ENCODE results near the gene METTL23.
A peak's percentile ranks its signal among the peaks of the same experiment; 100 is the strongest.
"Not testable (repeated sequence)": the region's sequence is repeated elsewhere in the genome, so short reads cannot be mapped to it uniquely, and the experiment has no call there.

METTL23 gene

DNA sequence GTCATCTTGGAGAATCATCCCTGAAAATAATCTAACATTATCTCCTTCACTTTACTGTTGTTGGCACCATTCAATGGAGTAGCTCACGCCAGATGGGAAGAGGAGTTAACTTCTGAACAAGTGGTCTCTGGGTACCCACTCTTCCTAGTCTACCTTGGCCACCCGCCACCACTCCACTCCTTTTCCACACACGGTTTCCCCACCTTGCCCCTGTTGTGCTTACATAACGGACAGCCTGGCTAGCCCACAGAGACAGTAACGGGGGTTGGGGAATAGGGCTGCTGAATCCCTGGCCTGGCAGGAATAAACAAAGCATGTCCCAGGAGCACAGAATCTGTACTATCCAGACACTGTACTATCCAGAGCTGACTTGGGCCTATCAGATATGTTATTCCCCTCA, 12.3 kb upstream of the METTL23 start:
- DNase-seq, result no peak

DNA sequence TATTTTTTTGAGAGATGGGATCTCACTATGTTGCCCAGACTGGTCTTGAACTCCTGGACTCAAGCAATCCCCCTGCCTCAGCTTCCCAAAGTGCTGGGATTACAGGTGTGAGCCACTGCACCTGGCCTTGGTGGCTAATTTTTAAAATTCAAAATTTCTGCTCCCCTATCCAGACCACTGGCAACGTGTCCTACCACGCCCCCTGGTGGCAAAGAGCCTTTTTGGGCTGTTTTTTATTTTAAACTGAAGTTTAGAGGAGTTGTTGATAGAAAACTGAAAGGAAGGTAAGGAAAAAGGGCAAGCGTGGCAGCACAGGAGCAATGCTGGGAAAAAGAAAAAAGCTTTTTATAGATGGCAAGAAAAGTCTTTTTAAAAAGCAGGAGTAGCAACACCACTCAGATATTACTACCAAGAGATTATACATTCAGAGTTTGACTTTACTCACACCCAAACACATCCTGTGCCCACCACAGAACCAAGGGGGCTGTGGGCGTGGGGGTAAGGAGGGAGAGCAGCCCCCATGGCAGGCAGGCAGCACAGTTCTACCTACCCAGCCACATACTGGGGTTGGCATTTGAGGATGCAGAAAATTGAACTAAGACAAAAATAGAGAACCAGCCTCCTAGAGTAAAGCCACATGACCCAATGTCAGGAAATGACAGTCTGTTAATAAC, 11.7 kb upstream of the METTL23 start:
- DNase-seq, result no peak

- DNase-seq, result no peak
These were observed 11.2 kb upstream of the METTL23 start for GRCh38 chr17:76715496-76715830.

- DNase-seq, result no peak
These were observed 10.3 kb upstream of the METTL23 start for GRCh38 chr17:76716146-76716838.

DNA sequence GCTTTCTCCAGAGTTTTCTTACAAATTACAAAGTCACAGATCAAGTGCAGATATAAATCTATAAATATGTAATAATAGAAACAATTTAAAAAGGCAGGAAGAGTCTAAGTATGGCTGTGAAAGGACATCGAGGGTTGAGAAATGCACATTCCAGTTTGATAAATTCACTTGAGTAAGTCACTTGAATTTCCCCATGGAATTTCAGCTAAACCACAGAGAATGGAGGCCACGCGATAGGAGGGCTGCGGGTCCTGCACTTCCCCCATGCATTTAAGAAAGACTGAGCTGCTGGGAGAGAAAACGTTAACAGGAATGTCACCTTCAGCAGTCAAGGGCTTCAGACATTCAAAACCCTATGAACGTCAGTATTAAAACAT, 9.8 kb upstream of the METTL23 start:
- no peak for DNase-seq

DNA sequence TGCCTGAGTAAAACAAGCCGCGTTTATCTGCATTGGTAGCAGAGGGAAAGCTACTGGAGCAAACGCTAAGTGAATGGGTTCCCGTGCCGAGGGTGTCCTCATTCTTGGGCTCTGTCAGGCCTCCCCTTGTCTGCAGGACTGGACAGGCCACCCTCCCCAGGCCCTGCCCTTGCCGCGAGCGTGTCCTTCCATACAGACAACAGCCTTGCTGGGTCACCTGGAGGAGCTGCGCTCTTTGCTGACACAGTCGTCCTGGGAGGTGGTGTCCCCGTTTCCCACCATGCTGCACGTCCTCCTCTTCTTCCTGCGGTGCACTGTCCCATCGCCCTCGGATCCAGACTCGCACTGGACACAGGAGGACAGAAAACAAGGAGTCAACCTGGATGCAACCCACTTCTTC, 8.1 kb upstream of the METTL23 start:
- DNase-seq, result no peak

DNA sequence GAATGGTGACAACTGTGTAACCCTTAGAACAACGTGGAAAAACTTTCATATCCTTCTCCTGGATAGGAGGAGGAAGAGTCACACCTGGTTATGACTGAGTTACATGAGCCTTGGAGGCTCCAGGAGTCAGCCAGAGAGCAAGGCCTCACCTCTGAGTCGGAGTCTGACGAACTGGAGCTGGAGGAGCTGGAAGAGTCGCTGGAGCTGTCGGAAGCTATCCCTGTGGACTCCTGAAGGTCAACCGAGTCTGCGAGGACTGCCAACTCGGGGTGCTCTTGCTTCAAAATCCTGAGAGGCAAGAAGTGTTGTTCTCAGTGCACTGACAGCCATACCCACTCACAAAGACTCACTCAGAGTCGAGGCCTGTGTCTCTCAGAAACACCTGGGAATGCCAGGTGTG, 6.4 kb upstream of the METTL23 start:
- no peak for DNase-seq

DNA sequence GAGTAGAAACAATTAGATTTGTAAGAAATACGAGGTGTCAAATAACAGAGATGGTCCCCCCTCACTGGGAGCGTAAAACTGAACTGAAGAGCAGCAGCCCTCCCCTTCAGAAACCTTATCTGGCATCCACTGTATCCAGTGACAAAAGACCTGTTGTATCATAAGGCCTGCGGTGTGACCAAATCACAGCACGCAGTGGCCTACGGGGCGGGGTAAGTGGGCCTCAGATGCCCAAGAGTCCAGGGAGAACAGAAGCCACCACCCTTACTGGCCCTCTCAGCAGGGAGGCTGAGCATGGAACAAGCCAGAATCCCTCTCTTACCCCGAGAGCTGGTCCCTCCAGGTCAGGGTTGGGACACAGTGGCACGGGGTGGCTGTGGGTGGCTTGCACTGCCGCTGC, 5.7 kb upstream of the METTL23 start:
- DNase-seq, result no peak

DNA sequence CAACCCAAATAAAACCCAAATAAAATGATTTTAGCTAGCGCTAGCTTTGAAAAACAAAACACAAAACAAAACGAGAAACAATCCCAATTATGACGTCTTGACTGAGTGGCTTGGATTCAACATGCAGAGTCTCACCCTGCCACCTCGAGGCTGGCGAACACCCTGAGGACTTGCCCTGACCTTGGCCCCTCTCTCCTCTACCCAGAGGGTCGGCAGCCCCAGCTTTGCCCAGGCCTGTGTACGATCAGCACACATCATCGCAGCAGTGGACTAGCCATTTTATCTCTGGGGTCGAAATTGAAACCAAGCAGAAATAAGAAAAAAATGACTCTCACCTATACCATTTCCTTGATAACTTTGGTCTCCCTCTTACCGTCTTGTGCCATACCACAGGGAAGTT, 5.2 kb upstream of the METTL23 start:
- DNase-seq, result no peak

DNA sequence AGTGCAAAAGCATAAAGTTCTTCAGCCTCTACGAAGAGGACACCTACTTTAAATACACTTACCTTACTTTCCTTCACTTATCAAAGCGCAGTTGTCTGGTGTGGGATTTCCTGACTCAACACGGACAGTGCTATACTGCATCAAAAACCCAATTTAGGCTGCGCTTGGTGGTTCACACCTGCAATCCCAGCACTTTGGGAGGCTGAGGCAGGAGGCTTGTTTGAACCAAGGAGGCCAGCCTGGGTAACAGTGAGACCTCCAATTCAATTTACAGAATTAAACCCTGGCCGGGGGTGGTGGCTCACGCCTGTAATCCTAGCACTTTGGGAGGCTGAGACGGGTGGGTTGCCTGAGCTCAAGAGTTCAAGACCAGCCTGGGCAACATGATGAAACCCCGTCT, 4.4 kb upstream of the METTL23 start:
- no peak for DNase-seq

DNA sequence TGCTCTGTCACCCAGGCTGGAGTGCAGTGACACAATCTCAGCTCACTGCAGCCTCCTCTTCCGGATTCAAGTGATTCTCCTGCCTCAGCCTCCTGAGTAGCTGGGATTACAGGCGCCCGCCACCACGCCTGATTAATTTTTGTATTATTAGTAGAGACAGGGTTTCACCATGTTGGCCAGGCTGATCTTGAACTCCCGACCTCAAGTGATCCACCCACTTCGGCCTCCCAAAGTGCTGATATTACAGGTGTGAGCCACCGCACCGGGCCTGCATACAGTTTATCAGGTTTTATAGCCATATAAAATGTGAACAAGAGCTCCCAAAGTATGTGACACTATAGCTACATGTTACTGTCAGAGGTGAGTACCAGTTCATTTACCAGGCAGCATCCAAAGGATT, 3.7 kb upstream of the METTL23 start:
- DNase-seq, result not testable (repeated sequence)

DNA sequence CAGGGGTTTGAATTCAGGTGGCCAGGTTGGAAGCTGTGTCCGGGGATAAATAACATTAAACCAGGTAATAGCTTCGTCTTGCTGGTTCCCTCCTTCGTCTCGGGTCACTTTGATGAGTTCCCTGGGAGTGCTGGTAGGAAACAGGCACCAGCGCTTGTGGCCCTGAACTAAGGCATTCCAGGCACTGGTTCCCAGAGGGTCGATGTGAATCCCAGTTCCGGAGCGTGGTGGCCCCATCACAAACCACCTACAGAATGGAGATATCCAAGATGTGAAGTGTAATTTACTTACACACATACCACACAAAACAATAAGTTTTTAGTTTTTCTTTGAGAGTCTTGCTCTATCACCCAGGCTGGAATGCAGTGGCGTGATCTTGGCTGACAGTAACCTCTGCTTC, 2.8 kb upstream of the METTL23 start:
- DNase-seq, result no peak

GRCh38 chr17:76725580-76726230, 934 bp upstream of the METTL23 start:
- no peak for DNase-seq

DNA sequence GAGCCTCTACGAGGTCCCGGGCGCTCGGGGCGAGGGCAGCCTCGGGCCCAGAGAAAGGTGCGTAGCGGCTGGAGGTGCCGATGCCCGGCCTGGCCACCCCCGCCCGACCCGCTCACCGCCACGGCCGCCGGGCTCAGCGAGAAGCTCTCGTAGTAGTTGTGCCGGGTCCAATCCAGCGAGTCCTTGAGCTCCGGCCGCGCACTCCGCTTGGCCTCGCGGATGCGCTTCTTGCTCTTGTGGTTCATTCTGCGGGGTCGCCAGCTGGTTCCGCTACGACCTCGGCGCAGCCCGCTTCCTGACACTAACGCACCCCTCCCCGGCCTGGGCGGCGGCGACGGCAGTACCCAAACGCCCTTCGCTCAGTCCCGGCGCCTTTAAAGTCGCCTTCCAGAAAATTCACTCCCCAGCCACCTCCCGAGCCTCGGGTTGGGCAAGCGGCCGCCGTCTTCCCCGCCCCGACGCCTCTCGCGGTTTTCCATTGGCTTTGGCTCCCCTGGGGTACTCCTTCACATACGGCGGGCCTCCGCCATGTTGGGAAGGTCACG, 336 bp upstream of the METTL23 start, which contains the start of gene JMJD6:
Gene JMJD6 (minus strand): TSS at position 376 of the 545 bp plus-strand sequence. CDS start 131 bp downstream, at position 245.
- DNase-seq, result peak; percentile 96

DNA sequence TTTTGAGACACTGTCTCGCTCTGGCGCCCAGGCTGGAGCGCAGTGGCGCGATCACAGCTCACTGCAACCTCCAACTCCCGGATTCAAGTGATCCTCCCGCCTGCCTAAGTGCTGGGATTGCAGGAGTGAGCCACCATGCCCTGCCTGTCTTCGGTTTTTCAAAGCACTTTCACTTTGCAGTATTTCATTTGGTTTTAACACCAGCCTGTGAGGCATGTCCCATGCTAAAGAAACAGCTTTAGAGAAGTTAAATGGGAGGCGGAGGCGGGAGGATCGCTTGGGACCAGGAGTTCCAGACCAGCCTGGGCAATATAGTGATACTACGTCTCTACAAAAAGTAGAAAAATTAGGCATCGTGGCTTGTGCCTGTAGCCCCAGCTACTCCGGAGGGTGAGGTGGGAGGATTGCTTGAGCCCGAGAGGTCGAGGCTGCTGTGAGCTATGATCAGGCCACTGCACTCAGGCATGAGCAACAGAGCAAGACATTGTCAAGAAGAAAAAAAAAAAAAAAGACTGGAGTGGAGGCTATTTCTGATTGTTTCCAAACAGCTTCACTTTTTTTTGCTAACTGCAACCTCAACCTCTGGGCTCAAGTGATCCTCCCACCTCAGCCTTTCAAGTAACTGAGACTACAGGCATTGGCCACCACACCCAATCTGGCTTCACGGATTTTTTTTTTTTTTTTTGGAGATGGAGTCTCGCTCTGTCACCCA, 1.3 kb downstream of the METTL23 start:
- DNase-seq, result no peak

- DNase-seq, result not testable (repeated sequence)
These were observed 5.4 kb downstream of the METTL23 start for GRCh38 chr17:76731800-76732733.

GRCh38 chr17:76732734-76733617, 6.3 kb downstream of the METTL23 start:
- DNase-seq, result no peak

- DNase-seq, result no peak
These were observed 6.9 kb downstream of the METTL23 start for GRCh38 chr17:76733618-76733957.

DNA sequence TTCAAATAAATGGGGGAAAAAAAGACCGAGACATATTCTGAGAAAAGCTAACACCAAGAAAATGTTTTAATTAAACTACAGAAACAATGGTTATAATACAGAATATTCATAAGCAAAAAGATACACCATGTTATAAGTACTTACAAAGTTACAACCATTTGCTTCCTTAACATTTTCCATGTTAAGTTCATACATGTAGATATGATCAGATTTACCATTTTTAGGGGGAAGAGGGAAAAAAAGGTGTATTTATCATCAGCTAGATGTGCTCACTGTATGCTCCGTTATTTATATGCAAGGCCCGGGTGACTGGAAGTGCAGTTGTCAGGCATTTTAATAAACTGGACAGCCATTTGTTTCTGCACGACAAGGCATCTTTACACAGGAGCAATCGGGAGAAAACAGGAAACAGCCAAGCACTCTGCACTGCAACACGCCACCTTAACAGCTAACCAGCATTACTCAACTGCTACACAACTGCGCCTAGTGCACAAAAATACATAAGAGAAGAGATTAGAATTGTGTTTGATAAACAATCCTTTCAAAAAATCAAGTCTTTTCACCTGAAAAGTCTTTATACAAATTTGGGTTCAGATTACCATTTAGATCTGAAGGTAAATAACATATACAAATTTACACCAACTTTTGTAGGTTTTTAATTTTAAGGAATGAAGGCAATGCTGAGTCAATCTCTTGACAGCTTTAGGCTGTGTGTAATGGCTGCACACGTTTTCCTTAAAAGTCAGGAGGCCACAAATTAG, 7.6 kb downstream of the METTL23 start:
- DNase-seq, result no peak

DNA sequence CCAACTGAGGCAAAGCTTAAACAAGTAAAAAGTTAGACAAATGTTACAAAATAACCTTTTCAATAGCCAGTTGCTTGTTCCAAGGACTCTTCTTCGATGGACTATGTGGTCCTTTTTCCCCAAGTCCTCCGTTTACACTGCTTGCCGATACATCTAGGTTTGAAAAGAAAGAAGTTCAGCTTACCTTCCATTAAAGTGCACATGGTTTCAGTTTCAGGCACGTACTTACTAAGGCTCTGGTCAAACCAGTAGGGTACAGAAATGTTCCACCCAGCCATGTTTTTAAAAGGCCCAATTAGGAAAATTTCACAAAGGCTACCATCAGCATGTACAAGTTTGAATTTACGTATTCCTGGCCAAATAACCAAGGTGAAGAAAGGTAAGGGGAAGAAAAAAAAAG, 8.4 kb downstream of the METTL23 start:
- no peak for DNase-seq
